Prostate gland (tissue), 2 donors: Measurements from ENCODE around the gene MLST8. TPM values are rescaled to one million over a fixed set of nuclear protein-coding genes. Genes with fewer than 3 reads are reported as not detected.

ENCODE experiments used
- DNase-seq: peaks from one replicate; pipeline ENCODE4 v3.0.0-alpha.2; 2019; ENCODE audit warnings: low spot score
- H3K27ac ChIP-seq, 2 donors: fragments of 200-600 bp; sonication (generic); 2 replicates each; pipeline ENCODE4 v1.5.1; 2017 to 2019
- H3K27me3 ChIP-seq: fragments of 200-600 bp; sonication (generic); replicated peaks from 2 replicates; pipeline ENCODE4 v1.5.1; 2019; ENCODE audit not compliant: insufficient read depth
- H3K36me3 ChIP-seq, 2 donors: fragments of 200-600 bp; sonication (generic); 1 replicate in 1 of 2; 2 replicates in 1 of 2; pipeline versions ENCODE4 v1.5.1 to v1.8.1; 2017 to 2019
- H3K4me1 ChIP-seq: fragments of 200-600 bp; sonication (generic); replicated peaks from 2 replicates; pipeline ENCODE4 v1.5.1; 2019
- H3K4me3 ChIP-seq, 2 donors: fragments of 200-600 bp; sonication (generic); 2 replicates each; pipeline ENCODE4 v1.5.1; 2017 to 2019
- H3K9me3 ChIP-seq: fragments of 200-600 bp; sonication (generic); 2 replicates; pipeline ENCODE4 v1.5.1; 2017
- CTCF ChIP-seq, 4 experiments: fragments of 200-600 bp in 2 of 4; fragments of 450-650 bp in 2 of 4; sonication (generic) in 2 of 4; IDR thresholded peaks; 1 replicate in 3 of 4; 2 replicates in 1 of 4; pipeline ENCODE4 v1.5.1; 2016 to 2019; ENCODE audit warnings: antibody characterized with exemption in 4 of 4, mild to moderate bottlenecking in 2 of 4, moderate library complexity in 2 of 4
- POLR2A ChIP-seq: fragments of 450-650 bp; IDR thresholded peaks from one replicate; pipeline ENCODE4 v1.6.1; 2016; ENCODE audit warnings: antibody characterized with exemption, mild to moderate bottlenecking
- POLR2AphosphoS5 ChIP-seq: sonication (generic); formaldehyde crosslinking; IDR thresholded peaks from one replicate; pipeline ENCODE4 v1.6.1; 2017; ENCODE audit warnings: antibody characterized with exemption
- WGBS: methylation state at CpG from one replicate; pipeline ENCODE4 v1.1.5; 2018; 5-methylcytosine and 5-hydroxymethylcytosine counted together
- intact Hi-C: fragments of 100-400 bp; cut with DNase I; formaldehyde crosslinking; loops from one replicate; pipeline ENCODE4 v1.14.2; 2022
- total RNA-seq, 2 donors: library from RNA; depleted of rRNA; stranded (reverse); fragments of >200 nt; gene quantifications; one replicate each; pipeline ENCODE4 v1.1.0, GENCODE V29; 2016

MLST8 gene
- total RNA-seq: 100 to 1,000 TPM in 1 of 2 donors, 10 to 100 TPM in 1; 55.9 to 110 TPM

GRCh38 chr16:2205104-2205966, at the start of gene MLST8:
Gene MLST8 (plus strand): TSS chr16:2205454. CDS start chr16:2206086, 632 bp downstream.
- Histone ChIP-seq H3K27ac (peak within 1 kb of the TSS; percentile 97), H3K36me3 (peaks cover 0 to 16% of the 10 kb centered on the region in 2 donors), H3K27me3 (no peaks in the 10 kb centered on the region), H3K9me3 (no peaks in the 10 kb centered on the region), H3K4me1 (peaks cover 6% of the 10 kb centered on the region), H3K4me3 (peak within 1 kb of the TSS; percentile 78 to 83)
- intact Hi-C loops: loop anchor here (10.0 kb wide), 1 partner anchor 49 kb away; the partner anchor contains the start of gene ECI1
- under 1% methylated on average over 82 of the region's 93 CpGs for WGBS
- peak; percentile 66 for TF ChIP-seq POLR2A
- TF ChIP-seq POLR2AphosphoS5: peak; percentile 84
- peak in 2 of 4 experiments; percentile 34 to 48 for TF ChIP-seq CTCF (IDR thresholded peaks at IDR 0.05)
- DNase-seq: peak; percentile 74

DNA sequence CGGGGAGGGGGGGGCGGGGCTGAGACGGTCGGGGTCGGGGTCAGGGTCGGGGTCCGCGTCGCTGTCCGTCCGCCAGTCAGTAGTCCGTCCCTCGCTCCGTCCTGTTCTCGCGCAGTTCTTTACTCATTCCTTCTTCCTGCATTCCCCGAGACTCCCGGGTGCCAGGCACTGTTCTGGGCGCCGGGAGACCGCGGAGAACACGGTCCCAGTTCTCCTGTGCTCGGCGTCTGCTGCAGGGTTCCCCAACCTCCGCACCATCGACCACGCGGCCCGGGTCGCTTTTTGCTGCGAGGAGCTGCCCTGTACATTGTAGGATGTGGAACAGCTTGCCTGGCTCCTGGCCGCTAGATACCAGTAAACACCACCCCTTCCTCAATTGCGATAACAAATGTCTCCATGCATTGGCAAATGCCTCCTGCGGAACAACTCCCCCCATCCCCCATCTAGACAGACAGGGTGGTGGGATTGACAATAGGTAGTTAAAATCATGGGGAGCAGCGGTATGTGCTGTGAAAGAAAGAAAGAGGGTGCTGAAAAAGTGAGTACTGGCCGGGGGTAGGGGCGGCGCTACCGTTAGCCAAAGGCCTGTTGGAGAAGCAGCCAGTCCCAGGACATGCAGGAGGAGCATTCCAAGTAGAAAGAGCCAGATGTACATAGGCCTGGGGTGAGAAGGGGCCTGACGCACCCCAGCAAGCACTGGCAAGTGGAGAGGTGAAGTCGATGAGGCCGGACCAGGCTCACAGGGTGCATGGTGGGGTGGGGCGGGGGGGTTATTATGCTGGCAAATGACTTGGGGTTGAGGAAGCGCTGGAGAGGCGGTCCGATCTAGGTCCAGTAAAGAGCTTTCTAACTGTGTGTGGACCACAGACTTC, 49.0 kb upstream of the MLST8 start:
- Histone ChIP-seq H3K9me3 (no peaks in the 10 kb centered on the region), H3K27ac (peak overlapping the region; percentile 42 to 78), H3K36me3 (no peaks in the 10 kb centered on the region), H3K27me3 (no peaks in the 10 kb centered on the region), H3K4me1 (peaks cover 28% of the 10 kb centered on the region), H3K4me3 (peak overlapping the region; percentile 66 to 87)
- DNase-seq: no peak
- WGBS: 3% methylated on average over 39 of the region's 47 CpGs
- intact Hi-C loops: loop anchor here (5.0 kb wide), 1 partner anchor 96 kb away; the partner anchor contains the start of gene ECI1
- TF ChIP-seq CTCF (IDR thresholded peaks at IDR 0.05) (no peak), POLR2AphosphoS5 (no peak), POLR2A (no peak)

GRCh38 chr16:2156849-2157224, 48.4 kb upstream of the MLST8 start:
- TF ChIP-seq POLR2A: no peak
- no peak for TF ChIP-seq CTCF (IDR thresholded peaks at IDR 0.05)
- no peak for TF ChIP-seq POLR2AphosphoS5
- Histone ChIP-seq H3K27me3 (no peaks in the 10 kb centered on the region), H3K4me1 (peaks cover 22% of the 10 kb centered on the region), H3K36me3 (no peaks in the 10 kb centered on the region), H3K27ac (no peak overlapping the region), H3K4me3 (peak overlapping the region in 1 of 2 donors; percentile 87), H3K9me3 (no peaks in the 10 kb centered on the region)
- WGBS: 56% methylated on average over 5 of the region's 5 CpGs
- intact Hi-C loops: loop anchor here (5.0 kb wide), 1 partner anchor 95 kb away; the partner anchor contains the start of gene ECI1
- DNase-seq: no peak

DNA sequence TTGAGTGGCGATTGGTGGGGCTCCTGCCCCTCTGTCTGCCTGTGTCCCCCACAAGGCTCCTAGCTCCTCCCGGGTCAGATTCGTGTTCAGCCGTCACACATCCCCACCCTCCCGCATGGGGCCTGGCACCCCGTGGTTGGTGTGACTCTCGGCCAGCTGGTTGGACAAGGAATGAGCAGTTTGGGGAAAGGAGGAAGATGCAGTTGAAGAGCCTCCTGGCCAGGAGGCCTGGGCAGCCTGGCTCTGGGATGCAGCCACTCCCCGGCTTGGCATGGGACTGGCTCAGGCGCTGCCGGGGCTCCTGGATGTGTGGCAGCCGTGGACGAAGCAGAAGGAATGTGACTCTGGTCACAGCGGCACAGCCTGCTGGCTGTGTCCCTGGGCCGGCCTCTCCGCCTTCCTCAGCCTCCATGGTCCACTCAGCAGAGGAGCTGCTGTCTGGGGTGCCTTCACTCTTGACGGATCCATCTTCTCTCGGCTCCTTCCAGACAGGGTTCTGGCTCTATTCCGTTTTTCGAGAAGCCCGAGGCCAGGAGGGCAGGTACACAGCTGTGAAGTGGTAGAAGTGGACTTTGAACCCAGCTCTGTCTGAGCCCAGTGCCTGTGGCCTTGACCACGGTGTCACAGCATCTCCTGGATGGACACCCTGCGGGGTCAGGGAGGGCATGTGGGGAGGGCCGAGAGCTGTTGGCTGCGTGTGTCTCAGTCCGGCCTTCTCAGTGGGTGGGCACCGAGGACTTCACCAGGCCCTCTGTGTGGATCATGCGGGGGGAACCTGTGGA, 47.6 kb upstream of the MLST8 start:
- intact Hi-C loops: loop anchor here (5.0 kb wide), 1 partner anchor 95 kb away; the partner anchor contains the start of gene ECI1
- no peak overlapping the region for H3K4me3 ChIP-seq
- H3K36me3 ChIP-seq: no peaks in the 10 kb centered on the region
- H3K4me1 ChIP-seq: peaks cover 18% of the 10 kb centered on the region
- no peaks in the 10 kb centered on the region for H3K27me3 ChIP-seq
- TF ChIP-seq CTCF (IDR thresholded peaks at IDR 0.05): no peak
- TF ChIP-seq POLR2A: no peak
- TF ChIP-seq POLR2AphosphoS5: no peak
- 90% methylated on average over 19 of the region's 27 CpGs for WGBS
- no peak overlapping the region for H3K27ac ChIP-seq
- DNase-seq: no peak
- no peaks in the 10 kb centered on the region for H3K9me3 ChIP-seq
